HG02938 (cell line): ENCODE results near the gene ERFE.

Source experiments
- ATAC-seq: cut with Tn5 transposase; IDR thresholded peaks from one replicate; pipeline ENCODE4 v1.9.1; 2021; ENCODE audit warnings: mild to moderate bottlenecking, moderate library complexity; ENCODE audit not compliant: unreplicated experiment

Gene ERFE

GRCh38 chr2:238125127-238125885 is 33.5 kb upstream of the ERFE start:
- ATAC-seq = no peak

- ATAC-seq = no peak
Measured at GRCh38 chr2:238126338-238126737, 32.4 kb upstream of the ERFE start.

- no peak for ATAC-seq
Measured at GRCh38 chr2:238126775-238127164, 32.0 kb upstream of the ERFE start.

GRCh38 chr2:238127165-238128060 is 31.4 kb upstream of the ERFE start:
- ATAC-seq = no peak

GRCh38 chr2:238128061-238128440 is 30.7 kb upstream of the ERFE start:
- ATAC-seq = no peak

GRCh38 chr2:238128534-238129001 is 30.2 kb upstream of the ERFE start:
- no peak for ATAC-seq

GRCh38 chr2:238129166-238130010 is 29.4 kb upstream of the ERFE start:
- no peak for ATAC-seq

- ATAC-seq = no peak
Measured at GRCh38 chr2:238130111-238130695, 28.6 kb upstream of the ERFE start.

- no peak for ATAC-seq
Measured at GRCh38 chr2:238130696-238131628, 27.8 kb upstream of the ERFE start.

GRCh38 chr2:238131761-238132462 is 26.9 kb upstream of the ERFE start:
- no peak for ATAC-seq

GRCh38 chr2:238132463-238133450 is 26.0 kb upstream of the ERFE start:
- no peak for ATAC-seq

GRCh38 chr2:238133499-238134392 is 25.0 kb upstream of the ERFE start:
- no peak for ATAC-seq

GRCh38 chr2:238134393-238134785 is 24.4 kb upstream of the ERFE start:
- ATAC-seq = no peak

- ATAC-seq = no peak
Measured at GRCh38 chr2:238135601-238136150, 23.1 kb upstream of the ERFE start.

- no peak for ATAC-seq
Measured at GRCh38 chr2:238136820-238137537, 21.8 kb upstream of the ERFE start.

GRCh38 chr2:238137885-238138284 is 20.9 kb upstream of the ERFE start:
- no peak for ATAC-seq
